IMR-90 (cell line): Measurements from ENCODE around the gene ABCB1. TPM values are rescaled to one million over a fixed set of nuclear protein-coding genes. Genes with fewer than 3 reads are reported as not detected.

Source experiments
- ATAC-seq: fragments of 200-7000 bp; cut with Tn5 transposase; 2 replicates; pipeline ENCODE4 v1.9.1; 2020; ENCODE audit warnings: low read depth, mild to moderate bottlenecking, moderate library complexity
- BruUV-seq: library from RNA; stranded (reverse); fragments of 400-500 nt; replicated peaks from 2 replicates; lab custom pipeline; 2021; lab: Mats Ljungman, UMichigan
- CTCF ChIA-PET: fragments of 300-600 bp; formaldehyde crosslinking; extraction: SDS; loops from one replicate; lab custom pipeline; 2021; ENCODE audit warnings: antibody characterized with exemption; lab: Yijun Ruan, JAX
- POLR2A ChIA-PET: fragments of 300-600 bp; sonication (Branson Sonifier 250); formaldehyde crosslinking; loops from one replicate; lab custom pipeline; 2022; ENCODE audit warnings: antibody characterized with exemption; ENCODE audit not compliant: unreplicated experiment; lab: Charles Lee
- DNase-seq: peaks from one replicate; pipeline ENCODE4 v3.0.0; 2013
- H2AFZ ChIP-seq: replicated peaks from 2 replicates; pipeline ENCODE3; 2013; ENCODE audit warnings: low read length, mild to moderate bottlenecking; ENCODE audit not compliant: poor library complexity
- H2AK5ac ChIP-seq: 2 replicates; pipeline ENCODE4 v1.6.1; 2013; ENCODE audit warnings: low read depth, low read length, inconsistent platforms
- H2AK9ac ChIP-seq: replicated peaks from 2 replicates; pipeline ENCODE3; 2013; ENCODE audit warnings: mild to moderate bottlenecking, low read depth, low read length, moderate library complexity; ENCODE audit not compliant: poor library complexity
- H2BK120ac ChIP-seq: 2 replicates; pipeline ENCODE4 v1.6.1; 2013; ENCODE audit warnings: low read depth, low read length, inconsistent platforms
- H2BK15ac ChIP-seq: 3 replicates; pipeline ENCODE4 v1.6.1; 2013; ENCODE audit warnings: low read depth, low read length, inconsistent platforms
- H2BK20ac ChIP-seq: 2 replicates; pipeline ENCODE4 v1.6.1; 2013; ENCODE audit warnings: low read depth, mild to moderate bottlenecking, inconsistent platforms, low read length, moderate library complexity
- H2BK5ac ChIP-seq: 2 replicates; pipeline ENCODE4 v1.6.1; 2013; ENCODE audit warnings: mild to moderate bottlenecking, low read depth, low read length, inconsistent platforms; ENCODE audit not compliant: poor library complexity, severe bottlenecking
- H3K14ac ChIP-seq: replicated peaks from 2 replicates; pipeline ENCODE4 v1.6.1; 2013; ENCODE audit warnings: low read depth, low read length, inconsistent platforms
- H3K18ac ChIP-seq: 2 replicates; pipeline ENCODE4 v1.6.1; 2013; ENCODE audit warnings: low read depth, low read length, control low read depth
- H3K23ac ChIP-seq: 2 replicates; pipeline ENCODE4 v1.6.1; 2013; ENCODE audit warnings: low read depth, low read length, inconsistent platforms
- H3K27ac ChIP-seq: 2 replicates; pipeline ENCODE4 v1.5.1; 2013; ENCODE audit warnings: mild to moderate bottlenecking, control low read depth, low read length; ENCODE audit not compliant: insufficient read depth
- H3K27me3 ChIP-seq: 2 replicates; pipeline ENCODE4 v1.6.1; 2013; ENCODE audit warnings: low read length; ENCODE audit not compliant: control insufficient read depth, insufficient read depth
- H3K36me3 ChIP-seq: 2 replicates; pipeline ENCODE4 v1.6.1; 2013; ENCODE audit warnings: low read length, mixed read lengths; ENCODE audit not compliant: control insufficient read depth, insufficient read depth
- H3K4ac ChIP-seq: 2 replicates; pipeline ENCODE4 v1.6.1; 2013; ENCODE audit warnings: low read depth, low read length, inconsistent platforms
- H3K4me1 ChIP-seq: 2 replicates; pipeline ENCODE4 v1.6.1; 2013; ENCODE audit warnings: low read length, mixed read lengths; ENCODE audit not compliant: control insufficient read depth, insufficient read depth
- H3K4me2 ChIP-seq: 2 replicates; pipeline ENCODE4 v1.6.1; 2013; ENCODE audit warnings: low read depth, mild to moderate bottlenecking, control low read depth, low read length, moderate library complexity
- H3K4me3 ChIP-seq: 2 replicates; pipeline ENCODE4 v1.5.1; 2013; ENCODE audit warnings: low read depth, mild to moderate bottlenecking, control low read depth, low read length, moderate library complexity; ENCODE audit not compliant: insufficient read depth
- H3K56ac ChIP-seq: 2 replicates; pipeline ENCODE4 v1.6.1; 2013; ENCODE audit warnings: low read length, inconsistent platforms; ENCODE audit not compliant: insufficient read depth; ENCODE audit errors: extremely low read depth
- H3K79me1 ChIP-seq, 2 experiments: 2 replicates each; pipeline ENCODE4 v1.6.1; 2013; ENCODE audit warnings: low read length in 2 of 2, inconsistent platforms in 1 of 2, low read depth in 1 of 2
- H3K9ac ChIP-seq: 2 replicates; pipeline ENCODE4 v1.6.1; 2013; ENCODE audit warnings: low read depth, low read length, control low read depth
- H3K9me1 ChIP-seq: 2 replicates; pipeline ENCODE4 v1.6.1; 2013; ENCODE audit warnings: low read length, inconsistent platforms; ENCODE audit not compliant: insufficient read depth
- H3K9me3 ChIP-seq: 2 replicates; pipeline ENCODE4 v1.6.1; 2013; ENCODE audit warnings: low read length; ENCODE audit not compliant: control insufficient read depth, insufficient read depth
- H4K20me1 ChIP-seq: 2 replicates; pipeline ENCODE4 v1.6.1; 2013; ENCODE audit warnings: low read length, inconsistent platforms; ENCODE audit not compliant: insufficient read depth
- H4K5ac ChIP-seq: 2 replicates; pipeline ENCODE4 v1.6.1; 2013; ENCODE audit warnings: mild to moderate bottlenecking, low read depth, low read length, control low read depth
- H4K8ac ChIP-seq, 2 experiments: 2 replicates each; pipeline ENCODE4 v1.6.1; 2013; ENCODE audit warnings: low read depth in 2 of 2, low read length in 2 of 2, control low read depth in 1 of 2, inconsistent platforms in 1 of 2
- H4K91ac ChIP-seq: 2 replicates; pipeline ENCODE4 v1.6.1; 2013; ENCODE audit warnings: low read depth, low read length, inconsistent platforms; ENCODE audit not compliant: insufficient read depth
- BHLHE40 ChIP-seq: fragments of 150-350 bp; IDR thresholded peaks from 2 replicates; pipeline ENCODE4 v1.6.1; 2016; ENCODE audit warnings: mild to moderate bottlenecking, low read depth, low read length
- CEBPB ChIP-seq: IDR thresholded peaks from 2 replicates; pipeline ENCODE4 v1.6.1; 2012; ENCODE audit warnings: low read depth, low read length, improper control_type of control experiment
- CHD1 ChIP-seq: IDR thresholded peaks from 2 replicates; pipeline ENCODE4 v1.6.1; 2012; ENCODE audit warnings: low read depth, low read length, improper control_type of control experiment
- CTCF ChIP-seq: conservative IDR thresholded peaks from 2 replicates; pipeline ENCODE4 v1.5.1; 2012; ENCODE audit warnings: mild to moderate bottlenecking, low read depth, low read length, improper control_type of control experiment
- ELK1 ChIP-seq: fragments of 150-350 bp; IDR thresholded peaks from 2 replicates; pipeline ENCODE4 v1.6.1; 2016; ENCODE audit warnings: low read depth, mild to moderate bottlenecking, low read length, moderate library complexity, borderline replicate concordance
- FOS ChIP-seq: fragments of 150-350 bp; IDR thresholded peaks from 2 replicates; pipeline ENCODE4 v1.6.1; 2016; ENCODE audit warnings: low read depth, low read length
- MAFK ChIP-seq: IDR thresholded peaks from 2 replicates; pipeline ENCODE4 v1.6.1; 2012; ENCODE audit warnings: low read depth, low read length, improper control_type of control experiment
- MAZ ChIP-seq: IDR thresholded peaks from 2 replicates; pipeline ENCODE4 v1.6.1; 2012; ENCODE audit warnings: low read depth, mild to moderate bottlenecking, low read length, improper control_type of control experiment, moderate library complexity, borderline replicate concordance
- MXI1 ChIP-seq: IDR thresholded peaks from 2 replicates; pipeline ENCODE4 v1.6.1; 2012; ENCODE audit warnings: low read depth, mild to moderate bottlenecking, low read length, moderate library complexity, borderline replicate concordance
- NFE2L2 ChIP-seq: fragments of 150-350 bp; IDR thresholded peaks from 2 replicates; pipeline ENCODE4 v1.6.1; 2016; ENCODE audit warnings: low read depth, mild to moderate bottlenecking, low read length
- POLR2A ChIP-seq: IDR thresholded peaks from 2 replicates; pipeline ENCODE4 v1.6.1; 2012; ENCODE audit warnings: mild to moderate bottlenecking, low read depth, low read length
- RAD21 ChIP-seq: IDR thresholded peaks from 2 replicates; pipeline ENCODE4 v1.6.1; 2012; ENCODE audit warnings: low read length, improper control_type of control experiment
- RCOR1 ChIP-seq: IDR thresholded peaks from 2 replicates; pipeline ENCODE4 v1.6.1; 2012; ENCODE audit warnings: mild to moderate bottlenecking, low read length, improper control_type of control experiment; ENCODE audit not compliant: insufficient replicate concordance
- RFX5 ChIP-seq: IDR thresholded peaks from 2 replicates; pipeline ENCODE4 v1.8.0; 2012; ENCODE audit warnings: low read depth, mild to moderate bottlenecking, low read length, moderate library complexity
- SMC3 ChIP-seq: fragments of 150-350 bp; IDR thresholded peaks from 2 replicates; pipeline ENCODE4 v1.6.1; 2016; ENCODE audit warnings: low read depth, mild to moderate bottlenecking, antibody characterized with exemption, low read length, moderate library complexity
- USF2 ChIP-seq: fragments of 150-350 bp; IDR thresholded peaks from 2 replicates; pipeline ENCODE4 v1.6.1; 2017; ENCODE audit warnings: mild to moderate bottlenecking, antibody characterized with exemption, low read length, low read depth
- WGBS, 2 experiments: methylation state at CpG; one replicate each; pipeline versions ENCODE4 v1.1.5 to v1.1.7; 2013; ENCODE audit warnings: missing lambda C conversion rate in 2 of 2; ENCODE audit not compliant: insufficient read length in 1 of 2; ENCODE audit errors: extremely low coverage in 2 of 2; 5-methylcytosine and 5-hydroxymethylcytosine counted together
- dilution Hi-C: fragments of 300-500 bp; cut with HindIII; formaldehyde crosslinking; loops from one replicate; pipeline ENCODE4 v1.14.3; 2018; ENCODE audit warnings: low sequenced_read_pairs; ENCODE audit not compliant: unreplicated experiment
- in situ Hi-C: fragments of 300-500 bp; cut with MboI; formaldehyde crosslinking; loops from 3 replicates; pipeline ENCODE4 v1.14.3; 2019; ENCODE audit warnings: low sequenced_read_pairs, inconsistent platforms, mixed read lengths
- intact Hi-C: fragments of 100-400 bp; cut with micrococcal nuclease; formaldehyde crosslinking; loops from 2 replicates; pipeline ENCODE4 v1.10.0; 2022
- polyA plus RNA-seq, 3 experiments: library from polyadenylated mRNA; depleted of rRNA; stranded (reverse); fragments of >200 nt; gene quantifications; 2 replicates each; pipeline ENCODE4 v1.2.3, GENCODE V29; 2012; ENCODE audit warnings: low replicate concordance in 1 of 3
- total RNA-seq: library from RNA; depleted of rRNA; stranded (reverse); fragments of >200 nt; gene quantifications from 2 replicates; pipeline ENCODE4 v1.2.3, GENCODE V29; 2012

ABCB1 gene
- total and polyA plus RNA-seq, 2 of the 4 experiments (the other 2 are of a cell fraction): 0.80 to 0.90 TPM

- Histone ChIP-seq H3K56ac (no peak overlapping the region), H4K8ac (no peak overlapping the region), H3K18ac (no peak overlapping the region), H2AFZ (no peak overlapping the region), H3K14ac (no peak overlapping the region), H3K9me1 (no peaks in the 10 kb centered on the region), H3K23ac (no peak overlapping the region), H2BK5ac (no peak overlapping the region), H3K4me3 (no peak overlapping the region), H3K36me3 (no peaks in the 10 kb centered on the region), H4K20me1 (no peaks in the 10 kb centered on the region), H2BK20ac (no peak overlapping the region), H2BK120ac (no peak overlapping the region), H3K4me1 (no peaks in the 10 kb centered on the region), H3K9me3 (no peaks in the 10 kb centered on the region), H4K5ac (no peak overlapping the region), H3K79me1 (no peaks in the 10 kb centered on the region), H3K4ac (no peak overlapping the region), H3K4me2 (no peak overlapping the region), H2AK5ac (no peak overlapping the region), H2AK9ac (no peak overlapping the region), H4K91ac (no peak overlapping the region), H3K27ac (no peak overlapping the region), H2BK15ac (no peak overlapping the region), H3K27me3 (peaks cover 13% of the 10 kb centered on the region), H3K9ac (no peak overlapping the region)
- TF ChIP-seq USF2 (no peak), POLR2A (no peak), CTCF (no peak), MAFK (no peak), NFE2L2 (no peak), RAD21 (no peak), SMC3 (no peak), ELK1 (no peak), CEBPB (no peak), BHLHE40 (no peak), MAZ (no peak), CHD1 (no peak), FOS (no peak), RFX5 (no peak), MXI1 (no peak), RCOR1 (no peak)
- intact Hi-C loops (no loop called here), dilution Hi-C loops (no loop called here), in situ Hi-C loops (no loop called here)
- ATAC-seq (no peak), DNase-seq (no peak)
- ChIA-PET POLR2A (no interaction called here), CTCF (no interaction called here)
- no CpG with 5 or more reads among the region's 1 CpG for WGBS, 2 experiments
- no TSS peak for BruUV-seq
These were observed 3.6 kb upstream of the ABCB1 start for GRCh38 chr7:87604264-87604663.
